Thyroid gland (tissue), 4 donors: ENCODE measurements around the gene DPP10. TPM values are rescaled to one million over a fixed set of nuclear protein-coding genes. Genes with fewer than 3 reads are reported as not detected.
A peak's percentile ranks its signal among the peaks of the same experiment; 100 is the strongest.

Source experiments
- DNase-seq, 2 donors: peaks; one replicate each; pipeline ENCODE4 v3.0.0-alpha.2; 2019
- H3K27ac ChIP-seq, 3 donors: fragments of 200-600 bp; sonication (generic); 1 replicate in 2 of 3; 2 replicates in 1 of 3; pipeline ENCODE4 v1.5.1; 2016 to 2019; ENCODE audit warnings: mild to moderate bottlenecking in 1 of 3, moderate library complexity in 1 of 3
- H3K27me3 ChIP-seq: fragments of 200-600 bp; sonication (generic); one replicate; pipeline ENCODE4 v1.5.1; 2019
- H3K36me3 ChIP-seq, 2 donors: fragments of 200-600 bp; sonication (generic); one replicate each; pipeline ENCODE4 v1.5.1; 2016 to 2019
- H3K4me1 ChIP-seq, 2 donors: fragments of 200-600 bp; sonication (generic); one replicate each; pipeline ENCODE4 v1.5.1; 2017 to 2019
- H3K4me3 ChIP-seq, 3 donors: fragments of 200-600 bp; sonication (generic); replicated peaks in 1 of 3; 1 replicate in 2 of 3; 2 replicates in 1 of 3; pipeline ENCODE4 v1.5.1; 2016; ENCODE audit warnings: mild to moderate bottlenecking in 1 of 3
- H3K9me3 ChIP-seq: fragments of 200-600 bp; sonication (generic); one replicate; pipeline ENCODE4 v1.5.1; 2017
- POLR2A ChIP-seq, 2 donors: fragments of 450-650 bp; IDR thresholded peaks; one replicate each; pipeline ENCODE4 v1.6.1; 2017; ENCODE audit warnings: antibody characterized with exemption in 2 of 2, mild to moderate bottlenecking in 2 of 2, moderate library complexity in 1 of 2
- WGBS, 2 donors: methylation state at CpG; one replicate each; pipeline ENCODE4 v1.1.5; 2017; 5-methylcytosine and 5-hydroxymethylcytosine counted together
- intact Hi-C: fragments of 100-400 bp; cut with DNase I; formaldehyde crosslinking; loops from one replicate; pipeline ENCODE4 v1.15.1; 2023
- total RNA-seq, 4 donors: library from RNA; depleted of rRNA; stranded (reverse); fragments of >200 nt; gene quantifications; one replicate each; pipeline ENCODE4 v1.2.3, GENCODE V29; 2016
- TF ChIP-seq, protein P1 (sequence below), 6 experiments: fragments of 200-600 bp in 3 of 6; fragments of 450-650 bp in 3 of 6; sonication (generic) in 3 of 6; IDR thresholded peaks; one replicate each; pipeline ENCODE4 v1.5.1; 2016 to 2019; ENCODE audit warnings: antibody characterized with exemption in 6 of 6, mild to moderate bottlenecking in 2 of 6, inconsistent platforms in 1 of 6, moderate library complexity in 1 of 6

DPP10 gene
- total RNA-seq, 4 donors from 2014 or later: 0.63 to 1.3 TPM; not detected in 2

- Histone ChIP-seq H3K27ac (no peak overlapping the region), H3K4me3 (no peak overlapping the region), H3K27me3 (no peaks in the 10 kb centered on the region), H3K4me1 (peaks cover 25 to 27% of the 10 kb centered on the region in 2 donors), H3K36me3 (no peaks in the 10 kb centered on the region), H3K9me3 (no peaks in the 10 kb centered on the region)
- WGBS, 2 donors: 79 to 95% methylated on average over 3 of the region's 3 CpGs
- no peak for DNase-seq
- intact Hi-C loops: no loop called here
- no peak for TF ChIP-seq POLR2A (IDR thresholded peaks at IDR 0.05)
- TF ChIP-seq, protein P1, sequence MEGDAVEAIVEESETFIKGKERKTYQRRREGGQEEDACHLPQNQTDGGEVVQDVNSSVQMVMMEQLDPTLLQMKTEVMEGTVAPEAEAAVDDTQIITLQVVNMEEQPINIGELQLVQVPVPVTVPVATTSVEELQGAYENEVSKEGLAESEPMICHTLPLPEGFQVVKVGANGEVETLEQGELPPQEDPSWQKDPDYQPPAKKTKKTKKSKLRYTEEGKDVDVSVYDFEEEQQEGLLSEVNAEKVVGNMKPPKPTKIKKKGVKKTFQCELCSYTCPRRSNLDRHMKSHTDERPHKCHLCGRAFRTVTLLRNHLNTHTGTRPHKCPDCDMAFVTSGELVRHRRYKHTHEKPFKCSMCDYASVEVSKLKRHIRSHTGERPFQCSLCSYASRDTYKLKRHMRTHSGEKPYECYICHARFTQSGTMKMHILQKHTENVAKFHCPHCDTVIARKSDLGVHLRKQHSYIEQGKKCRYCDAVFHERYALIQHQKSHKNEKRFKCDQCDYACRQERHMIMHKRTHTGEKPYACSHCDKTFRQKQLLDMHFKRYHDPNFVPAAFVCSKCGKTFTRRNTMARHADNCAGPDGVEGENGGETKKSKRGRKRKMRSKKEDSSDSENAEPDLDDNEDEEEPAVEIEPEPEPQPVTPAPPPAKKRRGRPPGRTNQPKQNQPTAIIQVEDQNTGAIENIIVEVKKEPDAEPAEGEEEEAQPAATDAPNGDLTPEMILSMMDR (IDR thresholded peaks at IDR 0.05): no peak
These were observed 104.1 kb downstream of the DPP10 start for GRCh38 chr2:114546531-114546930.

DNA sequence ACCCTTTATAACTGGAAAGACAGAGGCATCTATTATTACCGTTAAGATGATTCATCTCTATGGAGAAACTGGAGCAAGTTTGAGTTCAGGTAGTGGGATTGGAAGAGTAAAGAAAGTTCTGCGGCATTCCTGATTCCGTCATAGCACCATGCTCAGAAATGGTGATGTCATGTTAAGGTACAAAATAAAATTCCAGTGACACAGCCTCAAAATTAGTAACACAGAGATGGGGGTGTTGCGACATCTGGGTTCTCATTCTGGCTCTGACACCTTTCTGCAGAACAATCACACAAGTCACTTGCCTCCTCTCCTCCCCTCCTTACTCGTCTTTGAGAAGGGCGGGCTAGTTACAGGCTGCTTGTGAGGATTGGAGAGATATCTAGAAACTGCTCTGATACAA lies 105.7 kb downstream of the DPP10 start:
- no peak overlapping the region for H3K4me3 ChIP-seq
- no peak overlapping the region for H3K27ac ChIP-seq
- TF ChIP-seq, protein P1 (IDR thresholded peaks at IDR 0.05): no peak
- no peak for TF ChIP-seq POLR2A (IDR thresholded peaks at IDR 0.05)
- intact Hi-C loops: no loop called here
- 84 to 94% methylated on average over 6 of the region's 6 CpGs for WGBS, 2 donors
- no peaks in the 10 kb centered on the region for H3K36me3 ChIP-seq
- no peak for DNase-seq
- no peaks in the 10 kb centered on the region for H3K27me3 ChIP-seq
- no peaks in the 10 kb centered on the region for H3K9me3 ChIP-seq
- H3K4me1 ChIP-seq: peaks cover 15% of the 10 kb centered on the region in 2 donors

GRCh38 chr2:114550364-114550763 lies 107.9 kb downstream of the DPP10 start:
- no peak overlapping the region for H3K4me3 ChIP-seq
- TF ChIP-seq, protein P1 (IDR thresholded peaks at IDR 0.05): no peak
- TF ChIP-seq POLR2A (IDR thresholded peaks at IDR 0.05): no peak
- DNase-seq: no peak
- WGBS, 2 donors: 81 to 89% methylated on average over 2 of the region's 2 CpGs
- H3K27ac ChIP-seq: no peak overlapping the region
- intact Hi-C loops: no loop called here
- H3K9me3 ChIP-seq: no peaks in the 10 kb centered on the region
- no peaks in the 10 kb centered on the region for H3K36me3 ChIP-seq
- no peaks in the 10 kb centered on the region for H3K27me3 ChIP-seq
- peaks cover 0 to 2% of the 10 kb centered on the region in 2 donors for H3K4me1 ChIP-seq

GRCh38 chr2:114550895-114551793 lies 108.7 kb downstream of the DPP10 start:
- H3K4me1 ChIP-seq: no peaks in the 10 kb centered on the region
- no peaks in the 10 kb centered on the region for H3K27me3 ChIP-seq
- H3K4me3 ChIP-seq: no peak overlapping the region
- TF ChIP-seq POLR2A (IDR thresholded peaks at IDR 0.05): no peak
- TF ChIP-seq, protein P1 (IDR thresholded peaks at IDR 0.05): peak in 5 of 6 experiments; percentile 38 to 84 (median 75)
- no peaks in the 10 kb centered on the region for H3K36me3 ChIP-seq
- WGBS, 2 donors: 55 to 57% methylated on average over 5 of the region's 5 CpGs
- intact Hi-C loops: no loop called here
- DNase-seq: peak; percentile 56 to 61
- H3K9me3 ChIP-seq: no peaks in the 10 kb centered on the region
- H3K27ac ChIP-seq: no peak overlapping the region

GRCh38 chr2:114553027-114553426 lies 110.6 kb downstream of the DPP10 start:
- Histone ChIP-seq H3K27me3 (no peaks in the 10 kb centered on the region), H3K36me3 (no peaks in the 10 kb centered on the region), H3K4me3 (no peak overlapping the region), H3K27ac (no peak overlapping the region), H3K4me1 (no peaks in the 10 kb centered on the region), H3K9me3 (no peaks in the 10 kb centered on the region)
- WGBS, 2 donors: 61 to 64% methylated on average over 5 of the region's 5 CpGs
- no peak for TF ChIP-seq POLR2A (IDR thresholded peaks at IDR 0.05)
- TF ChIP-seq, protein P1 (IDR thresholded peaks at IDR 0.05): no peak
- intact Hi-C loops: no loop called here
- DNase-seq: no peak
